Mucosa of stomach (tissue), 1 donor: Measurements from ENCODE around the gene CDK5R1.

ENCODE experiments used
- H3K27me3 ChIP-seq: one replicate; pipeline ENCODE4 v1.7.0; 2013; ENCODE audit warnings: mild to moderate bottlenecking, low read length; ENCODE audit not compliant: control insufficient read depth, insufficient read depth
- H3K36me3 ChIP-seq: one replicate; pipeline ENCODE4 v1.7.0; 2013; ENCODE audit warnings: low read length; ENCODE audit not compliant: control insufficient read depth, insufficient read depth
- H3K4me1 ChIP-seq: one replicate; pipeline ENCODE4 v1.7.0; 2013; ENCODE audit warnings: mild to moderate bottlenecking, low read length; ENCODE audit not compliant: control insufficient read depth, insufficient read depth
- H3K4me3 ChIP-seq: one replicate; pipeline ENCODE4 v1.7.0; 2013; ENCODE audit warnings: low read length
- H3K9ac ChIP-seq: one replicate; pipeline ENCODE4 v1.7.0; 2013; ENCODE audit warnings: mild to moderate bottlenecking, low read length, moderate library complexity
- H3K9me3 ChIP-seq: one replicate; pipeline ENCODE4 v1.7.0; 2013; ENCODE audit warnings: mild to moderate bottlenecking, low read length, moderate library complexity; ENCODE audit not compliant: control insufficient read depth
- donor health status: Pancreatic carcinoma.

CDK5R1 gene

GRCh38 chr17:32496395-32497073 lies 9.7 kb downstream of the CDK5R1 start:
- Histone ChIP-seq H3K27me3 (no peaks in the 10 kb centered on the region), H3K9ac (no peak overlapping the region), H3K9me3 (no peaks in the 10 kb centered on the region), H3K4me1 (peaks cover 4% of the 10 kb centered on the region), H3K4me3 (no peak overlapping the region), H3K36me3 (no peaks in the 10 kb centered on the region)

GRCh38 chr17:32497431-32498205 lies 10.8 kb downstream of the CDK5R1 start:
- Histone ChIP-seq H3K4me3 (no peak overlapping the region), H3K36me3 (no peaks in the 10 kb centered on the region), H3K27me3 (no peaks in the 10 kb centered on the region), H3K9ac (no peak overlapping the region), H3K4me1 (no peaks in the 10 kb centered on the region), H3K9me3 (no peaks in the 10 kb centered on the region)

GRCh38 chr17:32498391-32498790 lies 11.6 kb downstream of the CDK5R1 start:
- Histone ChIP-seq H3K4me1 (no peaks in the 10 kb centered on the region), H3K36me3 (no peaks in the 10 kb centered on the region), H3K27me3 (no peaks in the 10 kb centered on the region), H3K4me3 (no peak overlapping the region), H3K9ac (no peak overlapping the region), H3K9me3 (no peaks in the 10 kb centered on the region)

- Histone ChIP-seq H3K4me3 (no peak overlapping the region), H3K36me3 (no peaks in the 10 kb centered on the region), H3K4me1 (peaks cover 5% of the 10 kb centered on the region), H3K9me3 (no peaks in the 10 kb centered on the region), H3K9ac (no peak overlapping the region), H3K27me3 (no peaks in the 10 kb centered on the region)
Observed at GRCh38 chr17:32502013-32502412, 15.2 kb downstream of the CDK5R1 start.

GRCh38 chr17:32502710-32503109 lies 15.9 kb downstream of the CDK5R1 start:
- Histone ChIP-seq H3K9me3 (no peaks in the 10 kb centered on the region), H3K36me3 (no peaks in the 10 kb centered on the region), H3K9ac (no peak overlapping the region), H3K4me1 (peaks cover 5% of the 10 kb centered on the region), H3K4me3 (no peak overlapping the region), H3K27me3 (no peaks in the 10 kb centered on the region)

- Histone ChIP-seq H3K9ac (no peak overlapping the region), H3K4me1 (peaks cover 5% of the 10 kb centered on the region), H3K36me3 (no peaks in the 10 kb centered on the region), H3K9me3 (no peaks in the 10 kb centered on the region), H3K4me3 (no peak overlapping the region), H3K27me3 (no peaks in the 10 kb centered on the region)
Observed at GRCh38 chr17:32503251-32504165, 16.7 kb downstream of the CDK5R1 start.

GRCh38 chr17:32504166-32504990 lies 17.6 kb downstream of the CDK5R1 start:
- H3K4me1 ChIP-seq, result peaks cover 5% of the 10 kb centered on the region
- no peak overlapping the region for H3K9ac ChIP-seq
- H3K4me3 ChIP-seq, result no peak overlapping the region
- H3K9me3 ChIP-seq, result no peaks in the 10 kb centered on the region
- H3K36me3 ChIP-seq, result no peaks in the 10 kb centered on the region
- no peaks in the 10 kb centered on the region for H3K27me3 ChIP-seq

- no peaks in the 10 kb centered on the region for H3K27me3 ChIP-seq
- no peak overlapping the region for H3K4me3 ChIP-seq
- peaks cover 5% of the 10 kb centered on the region for H3K4me1 ChIP-seq
- H3K9ac ChIP-seq, result no peak overlapping the region
- H3K36me3 ChIP-seq, result no peaks in the 10 kb centered on the region
- no peaks in the 10 kb centered on the region for H3K9me3 ChIP-seq
Observed at GRCh38 chr17:32508926-32509325, 22.1 kb downstream of the CDK5R1 start.

- no peaks in the 10 kb centered on the region for H3K36me3 ChIP-seq
- no peak overlapping the region for H3K9ac ChIP-seq
- H3K27me3 ChIP-seq, result no peaks in the 10 kb centered on the region
- H3K4me3 ChIP-seq, result no peak overlapping the region
- no peaks in the 10 kb centered on the region for H3K9me3 ChIP-seq
- no peaks in the 10 kb centered on the region for H3K4me1 ChIP-seq
Observed at GRCh38 chr17:32510466-32510865, 23.7 kb downstream of the CDK5R1 start.

- Histone ChIP-seq H3K9me3 (no peaks in the 10 kb centered on the region), H3K9ac (no peak overlapping the region), H3K36me3 (no peaks in the 10 kb centered on the region), H3K4me1 (no peaks in the 10 kb centered on the region), H3K27me3 (no peaks in the 10 kb centered on the region), H3K4me3 (no peak overlapping the region)
Observed at GRCh38 chr17:32512328-32512727, 25.5 kb downstream of the CDK5R1 start.

- H3K9ac ChIP-seq, result no peak overlapping the region
Observed at GRCh38 chr17:32513579-32513978, 26.8 kb downstream of the CDK5R1 start.

More at GRCh38 chr17:32513579-32513978, 26.8 kb downstream of the CDK5R1 start:
- Histone ChIP-seq H3K4me1 (peaks cover 2% of the 10 kb centered on the region), H3K27me3 (no peaks in the 10 kb centered on the region), H3K36me3 (no peaks in the 10 kb centered on the region), H3K9me3 (no peaks in the 10 kb centered on the region), H3K4me3 (no peak overlapping the region)
